ENCODE data around the gene ELAPOR1.

Gene ELAPOR1

DNA sequence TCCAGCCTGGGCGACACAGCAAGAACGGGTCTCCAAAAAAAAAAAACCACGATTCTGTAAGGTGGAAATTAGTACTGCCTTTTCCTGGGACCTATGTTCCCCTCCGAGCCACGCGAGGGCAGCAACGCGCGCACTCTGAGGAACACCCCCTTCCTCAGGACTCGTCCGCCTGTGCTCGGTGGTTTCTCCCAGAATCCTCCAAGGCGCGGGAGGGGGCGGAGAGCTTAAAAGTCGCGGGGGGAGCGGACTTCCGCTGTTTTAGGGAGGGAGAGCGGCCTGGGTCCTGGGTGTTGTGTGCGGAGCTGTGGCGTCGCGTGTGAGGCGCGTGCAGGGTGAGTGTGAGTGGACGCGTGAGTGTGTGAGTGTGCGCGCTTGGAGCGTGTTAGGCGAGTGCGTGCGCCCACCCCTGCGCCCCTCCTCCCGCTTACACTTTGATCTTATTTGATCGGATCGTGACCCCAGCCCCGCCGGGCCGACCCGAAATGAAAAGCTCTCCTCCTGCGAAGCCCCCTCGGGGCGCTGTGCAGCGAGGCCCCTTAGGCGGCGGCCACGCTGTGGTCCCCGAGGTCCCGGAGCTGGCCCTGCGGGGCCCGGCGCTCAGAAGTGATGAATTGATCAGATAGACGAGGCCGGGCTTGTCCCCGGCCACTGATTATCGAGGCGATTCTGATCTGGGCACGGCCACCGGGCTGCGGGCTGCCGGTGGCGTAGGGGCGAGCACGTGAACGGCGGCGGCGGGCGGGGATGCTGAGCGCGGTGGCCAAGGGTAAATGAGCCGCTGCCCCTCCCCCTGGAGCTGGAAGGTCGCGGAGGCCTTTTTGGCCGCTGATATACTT lies 13.8 kb upstream of the ELAPOR1 start:
- DNase-seq = peak; percentile 92

DNA sequence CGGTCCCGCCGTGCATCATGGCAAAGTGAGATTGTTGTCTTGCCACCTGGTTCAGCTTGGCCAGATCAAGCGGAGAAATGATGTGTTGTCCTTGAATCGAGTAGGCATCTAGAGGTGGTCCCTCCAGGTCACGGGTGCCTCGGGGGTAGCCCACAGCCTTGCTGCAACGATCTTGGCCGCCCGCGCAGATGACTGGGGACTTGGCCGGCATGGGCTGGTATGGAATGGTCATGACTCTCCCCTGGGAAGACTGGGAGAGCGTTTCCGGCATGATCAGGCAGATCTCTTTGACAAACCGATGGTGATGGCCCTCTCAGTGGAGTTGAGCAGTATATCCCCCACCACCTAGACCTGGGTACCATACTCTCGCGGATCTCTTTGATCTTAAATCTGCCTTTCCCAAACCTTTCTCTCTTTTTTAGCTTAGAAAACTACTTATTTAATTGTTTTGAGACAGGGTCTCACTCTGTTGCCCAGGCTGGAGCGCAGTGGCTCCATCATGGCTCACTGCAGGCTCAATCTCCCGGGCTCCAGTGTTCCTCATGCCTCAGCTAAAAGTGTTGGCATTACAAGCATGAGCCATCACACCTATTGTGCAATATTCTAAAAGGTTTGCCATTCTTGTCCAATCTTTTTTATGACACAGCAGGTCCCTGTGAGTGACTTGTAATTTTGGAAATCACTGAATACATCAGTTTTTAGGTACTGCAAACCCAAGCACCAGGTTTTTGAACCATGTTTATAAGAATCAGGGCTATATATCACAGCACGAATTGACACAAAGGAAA lies 9.4 kb upstream of the ELAPOR1 start:
- DNase-seq = no peak

DNA sequence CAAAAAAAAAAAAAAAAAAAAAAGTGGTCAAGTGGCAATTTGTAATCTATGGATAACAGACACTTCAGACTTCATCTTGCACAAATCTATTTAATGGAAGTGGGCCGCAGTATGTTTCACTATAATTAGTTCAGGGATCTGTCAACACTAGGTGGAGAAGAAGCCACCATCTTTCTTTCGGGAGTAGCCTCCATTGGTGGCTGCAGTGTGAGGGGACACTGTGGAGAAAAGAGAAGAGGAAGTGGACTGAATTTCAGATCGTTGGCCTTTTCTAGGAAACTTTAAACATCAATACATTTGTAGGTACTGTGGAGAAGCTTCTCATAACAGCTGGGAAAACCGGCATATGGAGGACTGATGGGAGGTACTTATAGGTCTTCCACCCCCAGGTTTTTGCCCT lies 8.0 kb upstream of the ELAPOR1 start:
- DNase-seq = no peak

DNA sequence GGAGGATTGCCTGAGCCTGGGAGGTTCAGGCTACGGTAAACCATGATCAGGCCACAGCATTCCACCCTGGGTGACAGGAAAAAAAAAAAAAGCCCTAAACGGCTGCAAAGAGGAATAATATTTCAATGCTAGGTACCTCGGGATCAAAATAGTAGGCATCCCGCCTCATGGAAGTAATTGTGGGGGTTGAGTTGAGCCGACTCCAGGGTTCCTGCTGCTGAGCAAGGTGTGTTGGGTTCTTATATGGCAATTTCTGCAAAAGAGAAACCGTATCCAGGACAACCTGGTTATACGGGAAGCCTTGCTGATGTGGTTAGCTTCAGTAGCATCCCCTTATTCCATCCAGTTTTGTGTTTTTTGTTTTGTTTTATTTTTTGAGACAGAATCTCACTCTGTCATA lies 6.1 kb upstream of the ELAPOR1 start:
- no peak for DNase-seq

DNA sequence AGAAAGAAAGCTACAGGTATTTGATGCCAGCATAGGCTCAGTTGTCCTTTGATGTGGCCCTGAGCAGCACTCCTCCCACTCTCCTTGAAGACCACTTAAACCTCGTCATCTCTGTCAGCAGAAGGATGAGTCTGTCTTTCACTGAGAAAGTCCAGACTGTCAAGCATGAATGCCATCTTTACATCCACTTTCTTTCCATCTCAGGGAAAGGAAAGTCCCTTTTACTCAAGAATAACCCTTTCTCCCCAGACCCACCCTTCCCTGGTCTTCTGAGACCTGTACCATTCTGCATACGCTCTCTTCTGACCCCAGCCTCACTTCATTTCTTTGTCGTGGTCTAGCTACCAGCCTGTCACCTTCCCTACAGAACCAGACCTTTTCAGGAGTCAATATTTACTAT lies 4.0 kb upstream of the ELAPOR1 start:
- no peak for DNase-seq

DNA sequence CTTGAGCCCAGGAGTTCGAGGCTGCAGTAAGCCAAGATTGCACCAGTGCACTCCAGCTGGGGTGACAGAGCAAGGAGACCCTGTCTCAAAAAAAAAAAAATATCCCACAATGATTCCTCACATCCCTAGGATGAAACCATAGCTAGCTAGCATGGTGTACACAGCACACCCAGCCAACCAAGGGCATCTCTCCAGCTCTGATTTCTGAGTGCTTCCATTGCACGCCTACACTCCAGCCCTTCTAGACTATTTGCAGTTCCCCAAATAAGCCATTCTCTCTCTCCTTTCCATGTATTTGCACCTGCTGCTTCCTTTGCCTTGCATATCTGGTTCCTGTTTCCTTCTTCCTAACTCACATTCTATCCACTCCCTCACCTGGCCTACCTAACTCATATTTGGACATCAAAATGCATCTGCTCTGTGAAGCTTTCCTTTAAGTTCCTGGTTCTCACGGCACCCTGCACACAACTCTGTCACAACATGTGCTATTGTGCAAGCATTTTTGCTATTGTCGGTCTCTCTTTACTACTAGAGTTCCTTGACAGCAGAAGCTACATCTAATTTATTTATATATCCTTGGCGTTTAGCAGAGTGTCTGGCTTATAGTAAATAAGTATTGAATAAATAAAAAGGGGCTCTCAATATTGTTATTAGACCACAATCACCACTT lies 2.4 kb upstream of the ELAPOR1 start:
- no peak for DNase-seq

DNA sequence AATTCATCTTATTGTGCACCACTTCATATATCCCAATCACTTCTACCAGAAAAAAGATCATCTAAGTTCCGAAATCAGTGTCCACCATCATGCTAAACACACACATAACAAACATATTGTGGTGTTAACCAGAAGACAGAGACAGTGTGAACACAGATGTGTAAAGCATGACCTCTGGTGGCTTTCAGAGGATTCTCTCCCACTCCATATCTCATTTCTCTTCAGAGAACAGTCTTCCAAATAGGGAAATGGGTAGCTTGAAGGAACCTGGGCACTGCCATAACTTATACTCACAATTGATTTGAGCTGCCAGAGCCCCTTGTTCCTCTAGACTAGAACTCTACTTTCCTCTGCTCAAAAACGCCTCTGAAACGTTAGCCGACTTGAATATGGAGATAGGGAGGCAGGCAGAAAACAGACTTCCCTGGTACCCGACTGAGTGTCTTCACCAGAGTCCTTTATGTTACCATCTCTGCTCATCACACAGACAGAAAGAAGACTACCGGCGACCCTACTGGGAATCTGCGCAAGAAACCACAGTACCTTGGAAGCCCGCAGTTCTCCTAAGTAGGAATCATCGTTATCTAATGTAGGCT lies 1.8 kb upstream of the ELAPOR1 start:
- DNase-seq = no peak

DNA sequence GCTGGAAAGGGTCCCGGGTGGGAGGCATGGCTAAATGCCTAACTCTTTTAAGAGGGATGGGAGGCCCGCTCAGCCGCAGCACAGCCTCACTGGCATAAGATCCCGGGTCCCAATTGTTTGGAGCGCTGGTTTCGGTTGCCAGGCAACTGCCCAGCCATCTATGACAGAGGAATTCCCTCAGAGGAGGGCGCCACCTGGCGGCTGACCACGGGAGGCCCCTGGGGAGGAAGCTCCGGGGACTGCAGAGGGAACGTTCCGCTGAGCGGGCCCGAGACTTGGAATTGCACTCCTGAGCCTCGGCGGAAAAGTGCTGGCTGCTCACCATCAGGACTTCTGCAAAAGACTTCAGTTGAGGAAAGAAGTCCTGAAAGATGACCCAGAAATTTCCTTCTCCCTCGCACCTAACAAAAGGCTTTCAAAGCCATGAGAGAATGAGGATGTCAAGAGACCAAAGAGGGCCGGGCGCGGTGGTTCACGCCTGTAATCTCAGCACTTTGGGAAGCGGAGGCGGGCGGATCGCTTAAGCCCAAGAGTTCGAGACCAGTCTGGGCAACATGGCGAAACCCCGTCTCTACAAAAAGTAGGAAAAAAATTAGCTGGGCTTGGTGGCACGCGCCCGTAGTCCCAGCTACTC lies 1.1 kb upstream of the ELAPOR1 start:
- DNase-seq = peak; percentile 78

DNA sequence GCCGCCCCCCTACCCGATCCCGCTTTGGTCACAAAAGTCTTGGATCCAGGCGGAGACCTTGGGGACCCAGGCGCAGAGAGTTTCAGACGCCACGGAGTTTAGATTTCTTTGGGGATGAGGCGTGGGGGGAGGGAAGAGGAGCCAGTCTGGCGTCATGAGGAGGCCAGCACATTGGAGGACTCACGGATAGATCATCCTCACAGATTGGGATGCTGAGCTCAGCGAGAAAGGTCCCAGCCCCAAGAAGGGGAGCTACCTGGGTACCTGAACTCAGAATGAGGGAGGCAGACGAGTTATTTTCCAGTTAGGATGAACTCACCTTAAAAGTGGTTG lies 393 bp downstream of the ELAPOR1 start:
- no peak for DNase-seq

DNA sequence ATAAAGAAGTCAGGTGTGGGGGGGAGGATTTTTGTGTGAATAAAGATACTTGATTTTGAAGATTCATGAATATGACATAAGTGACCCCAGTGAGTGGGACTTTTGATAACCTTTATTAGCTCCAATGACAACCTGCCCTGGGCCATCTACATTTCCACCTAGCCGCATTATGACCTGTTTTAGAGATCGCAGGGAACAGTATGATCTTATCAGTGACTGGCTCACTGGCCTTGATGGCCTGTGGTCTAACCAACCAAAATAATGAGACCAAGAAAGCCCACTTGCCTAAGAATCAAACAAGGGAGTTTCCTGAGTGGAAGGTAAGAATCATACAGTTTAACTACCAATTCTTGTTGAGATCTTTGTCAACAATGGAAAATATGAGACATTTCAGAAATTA lies 1.8 kb downstream of the ELAPOR1 start:
- DNase-seq = no peak

DNA sequence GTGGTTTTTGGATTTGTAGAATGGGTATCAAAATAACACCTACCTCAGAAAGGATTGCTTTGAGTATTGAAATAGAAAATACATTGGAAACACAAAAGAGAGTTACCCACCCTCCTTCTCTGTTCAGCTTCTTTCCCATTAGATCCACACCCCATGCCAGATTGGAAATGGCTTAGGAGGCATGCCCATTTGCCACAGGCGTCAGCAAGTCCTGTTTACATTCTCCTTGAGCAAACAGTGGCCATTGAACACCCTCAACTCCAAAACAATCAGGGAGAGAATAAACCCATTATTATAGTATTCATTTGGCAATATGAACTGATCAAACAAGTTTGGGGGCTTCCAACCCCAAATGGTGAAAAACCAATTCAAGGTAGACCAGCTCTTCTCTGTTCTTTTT lies 2.4 kb downstream of the ELAPOR1 start:
- DNase-seq = no peak

DNA sequence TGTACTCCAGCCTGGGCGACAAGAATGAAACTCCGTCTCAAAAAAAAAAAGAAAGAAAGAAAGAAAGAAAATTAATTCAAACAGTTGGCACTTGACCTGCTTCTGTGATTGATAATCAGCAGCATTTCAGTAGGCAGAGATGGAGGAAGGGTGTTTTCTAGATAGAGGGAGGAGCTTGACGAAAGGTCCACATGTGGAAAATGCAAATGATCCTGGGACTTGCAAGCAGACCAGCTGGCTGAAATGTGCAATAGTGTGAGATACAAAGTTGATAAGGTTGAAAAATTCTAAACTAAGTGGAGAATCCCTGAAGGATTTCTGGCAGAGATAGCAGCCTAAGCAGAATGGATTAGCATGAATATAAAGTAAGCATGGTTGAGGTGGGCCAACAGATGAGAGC lies 4.2 kb downstream of the ELAPOR1 start:
- no peak for DNase-seq

DNA sequence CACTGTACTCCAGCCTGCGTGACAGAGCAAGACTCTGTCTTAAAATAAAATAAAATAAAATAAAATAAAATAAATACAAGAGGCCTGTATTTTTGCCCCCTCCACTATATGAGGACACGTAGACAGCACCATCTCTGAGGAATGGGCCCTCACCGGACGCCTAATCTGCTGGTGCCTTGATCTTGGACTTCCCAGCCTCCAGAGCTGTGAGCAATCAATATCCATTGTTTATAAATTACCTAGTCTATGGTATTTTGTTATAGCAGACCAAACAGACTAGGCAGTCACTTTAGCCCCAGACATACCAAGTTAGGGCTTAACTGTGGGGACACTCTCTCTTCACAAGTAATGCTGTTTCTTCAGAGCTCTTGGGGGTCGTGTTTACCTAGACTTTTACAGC lies 6.4 kb downstream of the ELAPOR1 start:
- DNase-seq = no peak

DNA sequence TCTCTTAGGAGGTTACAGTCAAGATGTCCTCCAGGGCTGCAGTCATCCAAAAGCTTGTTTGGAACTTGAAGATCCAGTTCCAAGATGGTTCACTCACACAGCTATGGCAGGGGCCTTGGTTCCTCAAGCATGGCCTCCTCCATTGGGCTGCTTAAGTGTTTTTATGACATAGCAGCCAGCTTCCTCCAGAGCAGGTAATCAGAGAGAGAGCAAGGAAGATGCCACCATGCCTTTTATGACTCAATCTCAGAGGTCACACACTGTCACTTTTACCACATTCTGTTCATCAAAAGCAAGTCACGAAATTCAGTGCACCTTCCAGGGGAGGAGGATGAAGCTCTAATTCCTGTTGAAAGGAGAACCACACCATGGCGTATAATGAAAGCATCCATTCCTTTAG lies 17.1 kb downstream of the ELAPOR1 start:
- DNase-seq = no peak

DNA sequence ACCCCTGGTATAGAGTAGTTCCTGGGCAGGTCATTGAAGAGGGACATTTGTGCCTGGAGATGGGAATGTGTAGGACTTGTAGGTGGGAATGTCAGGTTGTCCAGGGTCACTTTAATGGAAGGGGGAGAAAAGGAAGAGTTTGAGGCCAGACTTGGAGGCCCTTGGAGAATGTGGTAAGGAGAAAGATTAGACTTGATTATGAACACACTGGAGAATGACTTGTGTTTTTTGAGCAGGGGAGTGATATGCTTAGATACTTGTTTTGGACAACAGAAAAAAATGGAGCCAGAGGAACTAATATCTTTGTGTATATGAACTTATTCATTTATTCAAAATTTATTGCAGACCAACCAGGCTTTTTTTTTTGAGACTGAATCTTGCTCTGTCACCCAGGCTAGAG lies 17.9 kb downstream of the ELAPOR1 start:
- no peak for DNase-seq

DNA sequence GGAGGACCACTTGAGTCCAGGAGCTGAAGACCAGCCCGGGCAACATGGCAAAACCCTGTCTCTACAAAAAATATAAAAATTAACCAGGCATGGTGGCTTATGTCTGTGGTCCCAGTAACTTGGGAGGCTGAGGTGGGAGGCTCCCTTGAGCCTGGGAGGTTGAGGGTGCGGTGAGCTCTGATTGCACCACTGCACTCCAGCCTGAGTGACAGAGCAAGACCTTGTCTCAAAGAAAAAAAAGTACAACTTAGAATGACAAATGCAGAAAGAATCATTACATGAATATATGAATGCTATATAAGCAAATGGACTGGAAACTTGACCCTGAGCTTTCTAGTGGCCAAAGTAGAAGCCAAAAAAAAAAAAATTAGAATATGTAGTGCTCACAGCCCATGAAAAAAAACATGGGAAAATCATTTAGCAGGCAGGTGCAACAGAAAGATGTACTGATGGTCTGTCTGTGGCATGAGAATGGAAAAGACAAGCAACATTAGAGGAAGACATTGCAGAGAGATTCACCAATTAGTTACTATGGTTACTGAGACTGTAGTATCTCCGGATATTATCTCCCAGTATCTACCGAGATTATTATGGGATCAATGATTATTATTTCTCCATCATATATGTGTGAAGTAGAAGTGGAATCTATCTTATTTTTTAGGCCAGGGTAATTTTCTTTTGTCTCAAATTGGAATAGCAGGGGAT lies 19.2 kb downstream of the ELAPOR1 start:
- no peak for DNase-seq

DNA sequence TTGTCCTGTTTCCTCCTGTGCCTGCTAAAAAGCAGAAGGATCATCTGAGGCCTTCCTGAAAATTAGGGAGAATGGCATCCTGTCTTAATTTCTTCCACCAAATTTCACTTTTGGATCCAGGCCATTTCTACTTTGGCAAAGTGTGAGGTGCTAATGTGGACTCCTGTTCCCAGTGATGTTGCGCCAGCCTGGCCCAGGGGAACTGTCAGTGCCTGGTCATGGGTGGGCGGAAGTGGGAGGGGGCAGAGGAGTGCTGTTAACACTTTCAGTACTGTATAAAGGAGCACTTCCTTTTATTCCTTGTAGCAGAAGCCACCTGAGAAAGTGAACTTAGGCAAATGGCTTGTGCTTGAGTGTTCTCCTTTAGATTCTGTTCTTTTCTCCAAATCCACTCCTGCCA lies 19.9 kb downstream of the ELAPOR1 start:
- DNase-seq = no peak

DNA sequence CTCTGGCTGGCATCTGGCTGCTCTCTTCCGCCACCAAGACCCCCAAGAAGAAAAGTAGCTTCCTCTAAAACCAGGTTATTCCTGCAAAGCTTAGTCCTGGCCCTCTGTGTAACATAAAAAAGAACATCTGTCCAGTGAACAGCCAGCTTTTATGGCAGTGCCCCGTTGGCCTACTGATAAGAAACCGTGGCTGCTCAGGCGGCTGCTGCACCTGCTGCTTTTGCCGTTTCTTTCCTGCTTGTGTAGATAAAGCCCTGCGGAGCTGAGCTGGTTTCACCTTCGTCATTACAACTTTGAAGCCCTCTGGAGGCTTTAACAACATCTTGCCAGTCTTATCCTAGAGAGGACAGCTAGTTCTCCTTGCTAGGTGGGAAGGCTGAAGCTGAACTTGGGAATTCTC lies 20.5 kb downstream of the ELAPOR1 start:
- DNase-seq = no peak

DNA sequence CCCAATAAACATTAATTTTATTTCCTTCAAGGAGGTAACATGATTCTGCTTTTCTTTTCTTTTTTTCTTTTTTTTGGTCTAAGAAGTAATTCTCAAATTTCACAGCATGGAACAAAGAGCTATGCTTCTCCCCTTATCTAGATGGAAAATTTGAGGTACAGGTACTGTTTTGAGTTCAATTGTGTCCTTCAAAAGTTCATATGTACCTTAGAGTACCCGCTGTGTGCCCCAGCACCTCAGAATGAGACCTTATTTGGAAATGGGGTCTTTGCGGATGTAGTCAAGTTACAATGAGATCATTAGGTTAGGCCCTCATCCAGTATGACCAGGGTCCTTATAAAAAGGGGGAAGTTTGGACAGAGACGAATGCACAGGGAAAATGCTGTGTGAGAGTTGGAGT lies 22.0 kb downstream of the ELAPOR1 start:
- DNase-seq = no peak

DNA sequence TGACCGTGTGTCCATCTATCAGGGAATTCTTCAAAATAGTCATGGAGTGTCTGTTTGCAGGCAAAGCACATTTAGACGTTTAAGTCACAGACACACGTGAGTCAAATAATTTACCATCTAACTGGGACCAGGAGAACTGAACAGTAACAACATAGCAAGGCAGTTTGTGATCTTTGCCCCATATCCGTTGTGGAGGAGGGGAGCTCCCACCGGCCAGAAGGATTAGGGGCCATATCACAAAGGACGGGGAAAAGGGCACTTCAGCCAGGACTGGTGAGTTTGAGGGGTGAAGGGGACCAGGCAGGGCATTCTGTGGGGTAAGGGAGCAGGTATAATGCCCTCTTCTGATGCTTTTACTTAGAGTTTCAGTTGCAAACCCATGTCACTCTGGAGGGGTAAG lies 22.9 kb downstream of the ELAPOR1 start:
- DNase-seq = no peak

DNA sequence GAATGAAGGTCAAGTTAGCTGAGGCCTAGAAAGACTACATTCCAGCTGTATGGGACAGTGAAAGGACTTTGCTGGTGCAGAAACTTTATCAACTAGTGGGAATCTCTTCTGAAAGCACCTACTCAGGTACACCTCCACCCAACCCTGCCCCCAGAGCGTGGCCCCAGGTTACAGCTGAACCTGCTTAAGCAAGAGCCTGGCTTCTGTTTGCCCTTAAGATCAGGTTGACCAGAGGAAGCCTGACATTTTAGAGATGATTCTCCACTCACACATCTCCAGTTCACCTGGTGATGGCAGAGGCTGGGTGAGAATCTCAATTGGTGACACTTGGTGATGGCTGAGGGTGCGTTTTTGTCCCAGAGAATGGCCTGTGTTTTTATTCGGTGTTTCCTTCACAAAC lies 24.0 kb downstream of the ELAPOR1 start:
- no peak for DNase-seq

DNA sequence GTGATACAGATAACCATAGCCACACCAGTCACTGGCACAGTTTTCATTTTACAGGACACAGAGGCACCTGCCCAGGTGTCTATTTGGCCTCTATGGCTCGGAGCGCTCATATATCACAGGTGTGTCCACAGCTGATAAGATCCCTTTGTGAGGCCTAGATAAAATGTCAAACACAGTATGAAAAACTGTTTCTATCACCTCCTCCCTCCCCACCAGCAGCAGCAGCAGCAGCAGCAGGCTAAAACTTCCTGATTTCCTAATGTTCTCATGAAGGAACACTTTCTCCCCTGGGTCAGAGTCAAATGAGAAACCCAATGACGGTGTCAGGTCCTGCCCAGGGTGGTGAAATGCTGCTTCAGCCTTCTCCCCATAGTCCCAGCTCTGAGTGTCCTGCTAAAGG lies 24.4 kb downstream of the ELAPOR1 start:
- no peak for DNase-seq

DNA sequence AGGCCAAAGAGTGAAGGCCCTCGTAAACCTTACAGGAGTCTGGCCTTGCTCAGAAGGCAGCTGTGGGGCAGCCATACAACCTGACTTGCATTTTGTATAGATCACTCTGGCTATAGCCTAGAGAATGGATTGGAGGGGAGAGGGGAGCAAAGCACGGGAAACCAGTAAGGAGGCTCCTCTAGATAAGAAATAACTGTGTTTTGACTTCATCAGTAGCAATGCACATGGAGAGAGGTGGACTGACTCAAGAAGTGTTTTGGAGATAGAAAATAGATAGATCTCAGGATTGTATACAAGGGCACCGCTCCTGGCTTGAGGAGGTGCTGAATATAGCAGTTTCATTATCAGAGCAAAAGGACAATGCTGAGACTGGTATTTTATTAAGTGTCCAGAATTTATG lies 26.5 kb downstream of the ELAPOR1 start:
- no peak for DNase-seq
